PFSK-1 (cell line): Measurements from ENCODE around the gene MLST8. TPM values are rescaled to one million over a fixed set of nuclear protein-coding genes. Genes with fewer than 3 reads are reported as not detected.

Source experiments
- FOXP2 ChIP-seq: optimal IDR thresholded peaks from 2 replicates; pipeline ENCODE3; 2011; ENCODE audit warnings: borderline replicate concordance, control low read depth, inconsistent platforms; ENCODE audit not compliant: insufficient read depth; ENCODE audit errors: extremely low read length, extremely low read depth
- POLR2AphosphoS5 ChIP-seq: IDR thresholded peaks from 2 replicates; pipeline ENCODE4 v1.6.1; 2012; ENCODE audit warnings: low read depth, mild to moderate bottlenecking, control low read depth, low read length, moderate library complexity
- REST ChIP-seq, 2 experiments: IDR thresholded peaks; 2 replicates each; pipeline versions ENCODE4 v1.6.1 to v1.8.0; 2011 to 2012; ENCODE audit warnings: low read depth in 2 of 2, low read length in 2 of 2, control low read depth in 1 of 2, inconsistent platforms in 1 of 2, mild to moderate bottlenecking in 1 of 2, moderate library complexity in 1 of 2; ENCODE audit not compliant: insufficient read depth in 1 of 2
- SIN3A ChIP-seq: IDR thresholded peaks from 2 replicates; pipeline ENCODE4 v1.6.1; 2012; ENCODE audit warnings: mild to moderate bottlenecking, low read length, moderate library complexity, borderline replicate concordance; ENCODE audit not compliant: insufficient read depth
- TAF1 ChIP-seq: IDR thresholded peaks from 2 replicates; pipeline ENCODE4 v1.6.1; 2012; ENCODE audit warnings: low read length, control low read depth, borderline replicate concordance; ENCODE audit not compliant: insufficient read depth
- polyA plus RNA-seq: library from polyadenylated mRNA; unstranded; fragments of >200 nt; gene quantifications from one replicate; pipeline ENCODE4 v1.2.1, GENCODE V29; 2012; ENCODE audit warnings: low read depth, missing spikeins; ENCODE audit not compliant: insufficient read length

MLST8 gene
- polyA plus RNA-seq = 308 TPM

DNA sequence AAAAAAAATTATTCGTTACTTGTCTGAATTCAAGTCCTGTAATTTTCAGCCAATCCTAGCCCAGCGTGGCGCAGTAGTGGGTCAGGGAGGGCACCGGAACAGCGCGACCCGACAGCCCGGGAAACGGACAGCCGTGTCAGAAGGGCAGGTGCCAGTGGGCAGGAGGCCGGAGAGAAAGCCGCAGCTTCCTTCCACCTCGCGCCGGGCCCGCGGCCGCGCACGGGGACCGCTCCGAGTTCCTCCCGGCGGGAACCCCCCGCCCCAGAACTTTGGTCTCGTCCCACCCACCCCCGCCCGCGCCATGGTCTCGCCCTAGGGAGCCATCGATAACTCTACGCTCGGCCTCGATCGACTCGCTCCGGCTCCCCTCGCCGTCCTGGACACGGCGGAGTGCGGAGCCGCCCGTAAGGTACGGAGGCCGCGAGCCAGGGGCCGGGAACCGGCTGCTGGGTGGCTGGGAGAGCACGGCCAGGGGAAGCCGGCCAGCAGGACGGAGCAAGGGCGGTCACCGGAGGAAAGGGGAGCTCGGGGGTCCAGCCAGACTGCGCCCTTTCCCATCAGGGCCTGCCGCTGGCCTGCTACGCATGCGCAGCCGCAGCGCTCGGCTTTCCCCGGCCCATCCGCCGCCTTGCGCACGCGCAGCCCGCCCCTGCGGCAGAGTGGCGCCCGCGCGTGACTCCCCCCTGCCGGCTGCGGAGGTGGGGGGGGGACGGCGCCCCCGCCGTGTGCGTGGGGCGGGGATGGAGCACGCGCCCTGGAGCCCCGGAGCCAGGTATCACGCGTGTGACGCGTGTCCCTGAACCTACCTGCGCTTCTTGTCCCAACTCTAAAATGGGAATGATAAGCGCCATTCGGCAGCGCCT is at the start of gene MLST8:
Gene MLST8, plus strand, starts transcription at position 351 of the 863 bp plus-strand sequence. CDS start 632 bp downstream, outside the sequence.
- no peak for TF ChIP-seq SIN3A
- TF ChIP-seq REST (IDR thresholded peaks at IDR 0.05; ENCODE audit: insufficient read depth in 1 of 2, low read depth in 2 of 2, low read length in 2 of 2) = 0 out of 4 replicates have a peak, but pooled peaks of 1 of the 2 experiments have one; percentile 7
- no peak for TF ChIP-seq FOXP2
- peak; percentile 53 for TF ChIP-seq TAF1
- peak; percentile 87 for TF ChIP-seq POLR2AphosphoS5

- TF ChIP-seq SIN3A (no peak), REST (IDR thresholded peaks at IDR 0.05; ENCODE audit: insufficient read depth in 1 of 2, low read depth in 2 of 2, low read length in 2 of 2) (no peak), FOXP2 (no peak), TAF1 (no peak), POLR2AphosphoS5 (no peak)
Measured at GRCh38 chr16:2155977-2156848, 49.0 kb upstream of the MLST8 start.

- no peak for TF ChIP-seq FOXP2
- TF ChIP-seq TAF1 = no peak
- TF ChIP-seq SIN3A = no peak
- no peak for TF ChIP-seq POLR2AphosphoS5
- TF ChIP-seq REST (IDR thresholded peaks at IDR 0.05; ENCODE audit: insufficient read depth in 1 of 2, low read depth in 2 of 2, low read length in 2 of 2) = no peak
Measured at GRCh38 chr16:2156849-2157224, 48.4 kb upstream of the MLST8 start.

DNA sequence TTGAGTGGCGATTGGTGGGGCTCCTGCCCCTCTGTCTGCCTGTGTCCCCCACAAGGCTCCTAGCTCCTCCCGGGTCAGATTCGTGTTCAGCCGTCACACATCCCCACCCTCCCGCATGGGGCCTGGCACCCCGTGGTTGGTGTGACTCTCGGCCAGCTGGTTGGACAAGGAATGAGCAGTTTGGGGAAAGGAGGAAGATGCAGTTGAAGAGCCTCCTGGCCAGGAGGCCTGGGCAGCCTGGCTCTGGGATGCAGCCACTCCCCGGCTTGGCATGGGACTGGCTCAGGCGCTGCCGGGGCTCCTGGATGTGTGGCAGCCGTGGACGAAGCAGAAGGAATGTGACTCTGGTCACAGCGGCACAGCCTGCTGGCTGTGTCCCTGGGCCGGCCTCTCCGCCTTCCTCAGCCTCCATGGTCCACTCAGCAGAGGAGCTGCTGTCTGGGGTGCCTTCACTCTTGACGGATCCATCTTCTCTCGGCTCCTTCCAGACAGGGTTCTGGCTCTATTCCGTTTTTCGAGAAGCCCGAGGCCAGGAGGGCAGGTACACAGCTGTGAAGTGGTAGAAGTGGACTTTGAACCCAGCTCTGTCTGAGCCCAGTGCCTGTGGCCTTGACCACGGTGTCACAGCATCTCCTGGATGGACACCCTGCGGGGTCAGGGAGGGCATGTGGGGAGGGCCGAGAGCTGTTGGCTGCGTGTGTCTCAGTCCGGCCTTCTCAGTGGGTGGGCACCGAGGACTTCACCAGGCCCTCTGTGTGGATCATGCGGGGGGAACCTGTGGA is 47.6 kb upstream of the MLST8 start:
- no peak for TF ChIP-seq FOXP2
- TF ChIP-seq POLR2AphosphoS5 = no peak
- TF ChIP-seq REST (IDR thresholded peaks at IDR 0.05; ENCODE audit: insufficient read depth in 1 of 2, low read depth in 2 of 2, low read length in 2 of 2) = no peak
- no peak for TF ChIP-seq SIN3A
- TF ChIP-seq TAF1 = no peak
